Measurements from ENCODE around the gene PKP4. TPM values are rescaled to one million over a fixed set of nuclear protein-coding genes. Genes with fewer than 3 reads are reported as not detected.

Gene PKP4
- total and polyA plus RNA-seq, 9 donors = 22.7 to 60.9 (median 46.6) TPM

DNA sequence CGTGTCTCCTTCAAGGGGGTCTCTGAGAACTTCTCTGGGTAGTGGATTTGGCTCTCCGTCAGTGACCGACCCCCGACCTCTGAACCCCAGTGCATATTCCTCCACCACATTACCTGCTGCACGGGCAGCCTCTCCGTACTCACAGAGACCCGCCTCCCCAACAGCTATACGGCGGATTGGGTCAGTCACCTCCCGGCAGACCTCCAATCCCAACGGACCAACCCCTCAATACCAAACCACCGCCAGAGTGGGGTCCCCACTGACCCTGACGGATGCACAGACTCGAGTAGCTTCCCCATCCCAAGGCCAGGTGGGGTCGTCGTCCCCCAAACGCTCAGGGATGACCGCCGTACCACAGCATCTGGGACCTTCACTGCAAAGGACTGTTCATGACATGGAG lies 168.2 kb downstream of the PKP4 start:
- WGBS, 3 donors = 96 to 97% (median 96%) methylated on average over 18 to 19 of the region's 19 CpGs
- intact Hi-C loops (cut with DNase I) = no loop called here
- TF ChIP-seq POLR2A (IDR thresholded peaks at IDR 0.05) (no peak), EP300 (IDR thresholded peaks at IDR 0.05) (no peak)
- TF ChIP-seq, protein P1, sequence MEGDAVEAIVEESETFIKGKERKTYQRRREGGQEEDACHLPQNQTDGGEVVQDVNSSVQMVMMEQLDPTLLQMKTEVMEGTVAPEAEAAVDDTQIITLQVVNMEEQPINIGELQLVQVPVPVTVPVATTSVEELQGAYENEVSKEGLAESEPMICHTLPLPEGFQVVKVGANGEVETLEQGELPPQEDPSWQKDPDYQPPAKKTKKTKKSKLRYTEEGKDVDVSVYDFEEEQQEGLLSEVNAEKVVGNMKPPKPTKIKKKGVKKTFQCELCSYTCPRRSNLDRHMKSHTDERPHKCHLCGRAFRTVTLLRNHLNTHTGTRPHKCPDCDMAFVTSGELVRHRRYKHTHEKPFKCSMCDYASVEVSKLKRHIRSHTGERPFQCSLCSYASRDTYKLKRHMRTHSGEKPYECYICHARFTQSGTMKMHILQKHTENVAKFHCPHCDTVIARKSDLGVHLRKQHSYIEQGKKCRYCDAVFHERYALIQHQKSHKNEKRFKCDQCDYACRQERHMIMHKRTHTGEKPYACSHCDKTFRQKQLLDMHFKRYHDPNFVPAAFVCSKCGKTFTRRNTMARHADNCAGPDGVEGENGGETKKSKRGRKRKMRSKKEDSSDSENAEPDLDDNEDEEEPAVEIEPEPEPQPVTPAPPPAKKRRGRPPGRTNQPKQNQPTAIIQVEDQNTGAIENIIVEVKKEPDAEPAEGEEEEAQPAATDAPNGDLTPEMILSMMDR (IDR thresholded peaks at IDR 0.05) = no peak
- Histone ChIP-seq H3K4me1 (ENCODE audit: insufficient read depth) (no peaks in the 10 kb centered on the region), H3K36me3 (no peaks in the 10 kb centered on the region), H3K9me3 (no peaks in the 10 kb centered on the region), H3K27me3 (no peaks in the 10 kb centered on the region), H3K27ac (no peak overlapping the region), H3K4me3 (no peak overlapping the region)
- no peak for DNase-seq

DNA sequence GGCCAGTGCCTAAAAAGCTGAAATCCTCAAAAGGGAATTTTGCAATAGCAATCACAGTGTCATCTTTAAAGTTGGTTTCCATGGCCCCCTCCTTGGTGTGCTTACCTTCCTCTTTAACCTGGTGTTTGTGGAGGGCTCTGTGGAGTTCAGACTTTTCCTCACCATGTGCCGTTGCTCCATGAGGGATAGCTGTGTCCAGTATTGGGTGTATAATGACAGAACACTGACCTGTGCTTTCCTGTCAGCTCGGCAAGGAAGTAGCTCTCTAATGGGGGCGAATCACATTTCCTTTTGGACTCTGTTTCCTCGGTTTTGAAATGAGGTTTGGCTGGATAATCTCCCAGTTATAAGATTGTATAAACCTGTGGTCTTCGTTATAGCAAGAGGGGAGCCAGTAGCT lies 172.4 kb downstream of the PKP4 start:
- WGBS, 3 donors = 79 to 88% (median 86%) methylated on average over 5 of the region's 5 CpGs
- Histone ChIP-seq H3K27me3 (no peaks in the 10 kb centered on the region), H3K4me1 (ENCODE audit: insufficient read depth) (no peaks in the 10 kb centered on the region), H3K9me3 (no peaks in the 10 kb centered on the region), H3K27ac (no peak overlapping the region), H3K36me3 (no peaks in the 10 kb centered on the region), H3K4me3 (no peak overlapping the region)
- no peak for TF ChIP-seq POLR2A (IDR thresholded peaks at IDR 0.05)
- TF ChIP-seq, protein P1 (IDR thresholded peaks at IDR 0.05) = no peak
- TF ChIP-seq EP300 (IDR thresholded peaks at IDR 0.05) = no peak
- intact Hi-C loops (cut with DNase I) = no loop called here
- DNase-seq = no peak

DNA sequence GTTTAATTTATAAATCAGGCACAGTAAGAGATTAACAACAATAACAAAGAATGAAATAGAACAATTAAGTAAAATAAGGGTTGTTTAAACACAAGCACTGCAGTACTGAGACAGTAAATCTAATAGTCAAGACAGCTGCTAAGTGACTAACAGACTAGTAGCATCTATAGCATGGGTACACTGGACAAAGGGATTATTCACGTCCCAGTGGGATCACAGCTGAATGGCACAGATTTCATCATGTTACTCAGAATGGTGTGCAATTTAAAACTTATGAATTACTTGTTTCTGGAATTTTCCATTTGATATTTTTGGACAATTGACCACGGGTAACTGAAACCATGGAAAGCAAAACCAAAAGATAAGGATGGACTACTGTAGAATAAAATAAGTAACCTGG lies 176.5 kb downstream of the PKP4 start:
- H3K9me3 ChIP-seq = no peaks in the 10 kb centered on the region
- H3K27me3 ChIP-seq = no peaks in the 10 kb centered on the region
- intact Hi-C loops (cut with DNase I) = no loop called here
- WGBS, 3 donors = 85 to 92% (median 91%) methylated on average over 2 of the region's 2 CpGs
- no peak overlapping the region for H3K4me3 ChIP-seq
- DNase-seq = no peak
- H3K4me1 ChIP-seq (ENCODE audit: insufficient read depth) = peaks cover 1% of the 10 kb centered on the region
- TF ChIP-seq, protein P1 (IDR thresholded peaks at IDR 0.05) = no peak
- no peak for TF ChIP-seq POLR2A (IDR thresholded peaks at IDR 0.05)
- no peak for TF ChIP-seq EP300 (IDR thresholded peaks at IDR 0.05)
- H3K36me3 ChIP-seq = no peaks in the 10 kb centered on the region
- H3K27ac ChIP-seq = no peak overlapping the region

DNA sequence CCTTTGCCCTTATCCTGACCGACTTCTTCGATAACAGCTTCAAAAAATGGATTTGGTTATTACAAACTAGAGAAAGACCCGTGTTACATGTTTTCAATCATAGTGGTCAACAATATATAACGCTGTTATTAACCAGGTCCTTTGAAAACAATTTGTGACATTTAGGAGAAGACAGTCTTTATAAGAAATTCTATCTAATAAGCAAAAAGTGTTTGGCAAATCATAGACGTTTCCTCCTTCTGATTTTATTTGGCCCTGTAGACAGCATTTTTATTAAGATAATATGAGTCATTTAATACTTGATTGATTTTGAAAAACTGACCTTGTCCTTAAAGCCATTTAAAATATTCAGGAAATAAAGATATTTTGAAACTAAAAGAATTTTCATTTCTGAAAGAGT lies 177.9 kb downstream of the PKP4 start:
- intact Hi-C loops (cut with DNase I) = no loop called here
- no peaks in the 10 kb centered on the region for H3K36me3 ChIP-seq
- WGBS, 3 donors = 72 to 79% (median 77%) methylated on average over 5 of the region's 5 CpGs

More for the DNA sequence above, 177.9 kb downstream of the PKP4 start:
- TF ChIP-seq, protein P1 (IDR thresholded peaks at IDR 0.05) = no peak
- no peak for TF ChIP-seq EP300 (IDR thresholded peaks at IDR 0.05)
- TF ChIP-seq POLR2A (IDR thresholded peaks at IDR 0.05) = no peak
- peaks cover 1% of the 10 kb centered on the region for H3K4me1 ChIP-seq (ENCODE audit: insufficient read depth)
- H3K9me3 ChIP-seq = no peaks in the 10 kb centered on the region
- no peaks in the 10 kb centered on the region for H3K27me3 ChIP-seq
- H3K27ac ChIP-seq = no peak overlapping the region
- DNase-seq = no peak
- no peak overlapping the region for H3K4me3 ChIP-seq

Data from ovary (tissue), 9 donors.